Endometrial microvascular endothelial cells (primary cell): Measurements from ENCODE around the gene ASPG. TPM values are rescaled to one million over a fixed set of nuclear protein-coding genes. Genes with fewer than 3 reads are reported as not detected.

Experiments used
- in situ Hi-C: cut with HindIII; loops from 2 replicates; pipeline ENCODE4 v1.10.0; 2017; ENCODE audit warnings: low sequenced_read_pairs, low pct_unique_long_range_greater_than_20kb; ENCODE audit errors: inconsistent ontology term
- total RNA-seq: library from RNA; depleted of rRNA; stranded (reverse); fragments of >200 nt; gene quantifications from one replicate; pipeline ENCODE4 v1.2.3, GENCODE V29; 2015; ENCODE audit errors: inconsistent ontology term

The ASPG gene
- total RNA-seq, 1 donor from 2014 or later = not detected

- in situ Hi-C loops = no loop called here
Measured at GRCh38 chr14:104126753-104127152, 41.3 kb downstream of the ASPG start.

- in situ Hi-C loops = no loop called here
Measured at GRCh38 chr14:104128981-104129380, 43.5 kb downstream of the ASPG start.

GRCh38 chr14:104129556-104129955 is 44.1 kb downstream of the ASPG start:
- in situ Hi-C loops = no loop called here

- in situ Hi-C loops = no loop called here
Measured at GRCh38 chr14:104130974-104131651, 45.6 kb downstream of the ASPG start.

- in situ Hi-C loops = no loop called here
Measured at GRCh38 chr14:104131968-104132732, 46.6 kb downstream of the ASPG start.

- in situ Hi-C loops = no loop called here
Measured at GRCh38 chr14:104132981-104133380, 47.5 kb downstream of the ASPG start.

GRCh38 chr14:104133496-104133895 is 48.0 kb downstream of the ASPG start:
- in situ Hi-C loops = no loop called here

GRCh38 chr14:104134061-104134965 is 48.8 kb downstream of the ASPG start:
- in situ Hi-C loops = no loop called here

- in situ Hi-C loops = no loop called here
Measured at GRCh38 chr14:104135121-104135903, 49.8 kb downstream of the ASPG start.

GRCh38 chr14:104135904-104136471 is 50.5 kb downstream of the ASPG start:
- in situ Hi-C loops = no loop called here

GRCh38 chr14:104136472-104137296 is 51.2 kb downstream of the ASPG start:
- in situ Hi-C loops = no loop called here

- in situ Hi-C loops = no loop called here
Measured at GRCh38 chr14:104137297-104138097, 52.0 kb downstream of the ASPG start.

- in situ Hi-C loops = no loop called here
Measured at GRCh38 chr14:104138098-104138717, 52.7 kb downstream of the ASPG start, which contains the start of gene KIF26A. KIF26A (plus strand) TSS chr14:104138587; CDS start chr14:104138723, 136 bp downstream.

- in situ Hi-C loops = no loop called here
Measured at GRCh38 chr14:104138718-104139459, 53.4 kb downstream of the ASPG start.

- in situ Hi-C loops = no loop called here
Measured at GRCh38 chr14:104139460-104140212, 54.1 kb downstream of the ASPG start.
